ENCODE data around the gene NEU4.
"Not testable (repeated sequence)": the region's sequence is repeated elsewhere in the genome, so short reads cannot be mapped to it uniquely, and the experiment has no call there.

NEU4 gene

DNA sequence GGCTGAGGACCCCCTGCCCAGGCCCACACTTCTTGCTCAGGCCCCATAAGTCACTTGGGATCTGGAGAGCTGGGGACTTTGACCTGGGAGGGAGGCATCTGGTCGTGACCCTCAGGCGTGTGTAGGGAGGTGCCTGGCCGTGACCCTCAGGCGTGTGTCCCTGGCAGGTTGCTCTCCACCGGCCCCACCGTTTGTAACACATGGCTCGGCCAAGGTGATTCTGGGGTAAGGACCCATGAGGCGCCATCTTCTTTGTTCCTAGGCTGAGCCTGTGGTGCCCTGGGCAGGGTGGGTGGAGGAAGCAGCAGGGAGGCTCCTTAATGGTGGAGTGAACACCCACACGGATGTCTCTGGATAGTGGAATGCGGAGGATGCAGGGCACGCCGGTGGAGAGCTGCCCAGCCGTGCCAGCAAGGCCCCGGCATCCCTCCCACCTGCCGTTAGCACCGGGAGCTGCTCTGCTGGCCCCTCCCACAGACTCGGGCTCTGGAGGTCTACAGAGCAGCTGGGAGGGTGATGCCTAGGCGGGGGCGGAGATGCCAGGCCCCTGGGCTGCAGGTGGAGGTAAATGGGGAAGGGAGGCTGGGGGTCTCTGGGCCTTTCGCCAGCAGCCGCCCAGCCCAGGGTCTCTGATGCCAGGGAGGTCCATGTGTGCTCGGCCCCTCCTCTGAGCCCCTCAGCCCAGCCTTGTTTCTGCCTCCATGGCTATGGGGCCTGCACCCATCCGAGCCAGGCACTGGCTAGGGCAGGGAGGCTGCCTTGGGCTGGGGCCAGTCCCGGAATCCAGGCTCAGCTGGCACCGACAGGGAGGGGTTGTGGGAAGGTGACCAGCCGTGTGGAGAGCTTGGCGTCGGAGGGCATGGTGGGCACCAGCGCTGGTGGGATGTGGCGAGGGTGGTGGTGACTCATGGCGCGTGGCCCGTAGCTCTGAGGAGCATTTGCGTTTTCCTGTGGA, 33.5 kb upstream of the NEU4 start:
- DNase-seq: no peak

DNA sequence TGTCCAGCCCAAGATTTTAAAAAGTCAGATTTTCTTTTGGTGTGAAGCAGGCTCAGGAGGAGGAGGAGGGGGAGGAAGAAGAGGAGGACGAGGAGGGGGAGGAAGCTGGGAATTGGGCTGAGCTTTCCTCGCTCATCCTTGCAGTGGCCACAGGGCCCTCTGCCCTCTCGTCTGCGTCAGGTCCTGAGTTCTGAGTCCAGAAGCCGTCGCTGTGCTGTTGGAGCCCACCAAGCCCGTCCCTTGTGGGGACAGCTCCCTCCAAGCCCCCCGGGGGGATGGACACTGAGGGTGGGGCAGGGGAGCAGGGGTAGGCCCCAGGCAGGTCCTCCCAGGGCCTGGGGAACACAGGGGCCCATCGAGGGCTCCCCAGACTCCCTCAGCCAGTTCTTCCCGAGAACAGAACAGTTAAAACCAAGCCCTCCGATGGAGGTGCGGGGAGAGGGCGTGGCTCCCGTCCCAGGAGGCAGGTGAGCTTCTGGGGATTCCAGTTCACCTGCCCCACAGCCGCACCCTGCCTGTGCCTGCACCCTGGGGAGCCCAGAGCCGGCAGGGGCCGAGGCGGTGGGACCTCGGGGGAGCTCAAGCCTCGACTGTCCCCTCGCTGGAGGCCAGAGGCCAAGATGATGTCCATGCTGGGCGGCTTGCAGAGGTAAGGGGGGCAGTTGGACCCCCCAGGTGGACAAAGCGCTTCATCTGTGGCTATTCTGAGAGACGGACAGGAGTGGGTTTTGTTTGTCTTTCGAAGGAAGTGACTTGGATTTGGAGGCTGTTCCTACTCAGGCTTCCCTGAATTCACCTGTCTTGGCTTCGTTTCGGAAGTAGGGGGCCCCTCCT, 32.4 kb upstream of the NEU4 start, which contains the start of gene GAL3ST2:
GAL3ST2 (plus strand) TSS at position 487 of the 834 bp plus-strand sequence; CDS start at position 621, 134 bp downstream.
- no peak for DNase-seq

DNA sequence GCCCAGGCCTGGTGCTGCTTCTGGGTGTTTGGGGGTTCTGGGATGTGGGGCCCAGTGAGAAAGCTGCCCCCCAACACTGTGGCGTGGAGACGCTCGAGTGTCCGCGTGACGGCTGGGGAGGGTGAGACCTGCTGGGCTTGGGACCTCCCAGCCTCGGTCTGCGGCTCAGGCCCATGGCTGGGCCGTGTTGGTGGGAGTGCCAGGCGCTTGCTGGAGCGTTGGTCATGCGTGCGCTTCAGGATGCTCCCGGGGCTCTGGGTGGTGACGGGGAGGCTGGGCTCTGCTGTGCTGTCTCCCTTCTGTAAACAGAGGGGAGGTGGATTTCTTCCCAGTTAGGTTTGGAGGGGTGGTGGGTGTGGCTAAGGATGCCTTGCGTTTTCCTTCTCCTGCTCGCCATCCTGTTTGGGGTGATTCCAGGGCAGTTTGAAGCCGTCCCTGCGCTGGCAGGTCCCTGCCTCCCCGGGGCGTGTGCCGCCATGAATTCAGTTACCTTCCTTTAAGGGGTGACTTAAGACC, 31.8 kb upstream of the NEU4 start:
- DNase-seq: no peak

DNA sequence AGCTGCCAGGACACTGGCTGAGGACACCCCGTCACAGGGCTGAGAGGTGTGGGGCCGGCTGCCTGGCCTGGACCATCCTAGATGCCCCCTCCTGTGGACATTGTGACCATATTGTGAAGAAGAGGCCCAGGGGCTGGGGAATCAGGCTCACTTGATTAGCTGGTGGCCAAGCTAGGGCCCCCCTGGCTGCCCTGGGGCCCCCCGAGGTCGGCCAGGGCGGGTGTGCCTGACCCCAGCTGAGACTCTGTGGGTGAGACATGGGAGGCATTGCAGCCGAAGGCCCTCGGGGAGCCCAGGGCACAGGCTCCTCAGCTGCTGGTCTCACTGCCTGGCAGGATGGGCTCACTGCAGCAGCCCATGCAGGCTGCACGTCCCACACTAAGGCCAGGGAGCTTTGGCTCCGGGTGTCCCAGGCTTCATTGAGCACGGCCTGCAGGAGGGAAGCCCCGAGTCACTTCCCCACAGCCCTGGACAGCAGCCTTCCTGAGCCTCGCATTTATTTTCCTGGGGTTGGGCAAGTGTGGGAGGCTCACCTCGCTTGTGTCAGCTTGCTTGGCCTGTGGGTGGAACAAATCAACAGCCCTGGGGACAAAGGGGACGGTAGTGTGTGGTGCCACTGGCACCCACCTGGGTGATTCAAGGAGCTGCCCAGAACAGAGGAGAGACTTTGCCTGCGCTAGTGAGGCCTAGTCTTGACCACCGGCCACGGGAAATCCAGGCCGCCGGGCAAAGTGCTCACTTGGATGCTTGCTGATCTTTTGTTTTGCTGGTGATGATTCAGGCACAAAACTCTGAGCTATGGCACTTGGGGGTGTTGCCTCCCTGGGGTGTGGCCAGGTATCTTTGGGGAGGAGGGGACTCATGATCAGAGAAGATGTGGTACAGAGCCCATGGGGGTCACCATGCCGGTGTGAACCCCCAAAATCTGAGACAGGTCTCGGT, 31.0 kb upstream of the NEU4 start:
- DNase-seq: no peak

DNA sequence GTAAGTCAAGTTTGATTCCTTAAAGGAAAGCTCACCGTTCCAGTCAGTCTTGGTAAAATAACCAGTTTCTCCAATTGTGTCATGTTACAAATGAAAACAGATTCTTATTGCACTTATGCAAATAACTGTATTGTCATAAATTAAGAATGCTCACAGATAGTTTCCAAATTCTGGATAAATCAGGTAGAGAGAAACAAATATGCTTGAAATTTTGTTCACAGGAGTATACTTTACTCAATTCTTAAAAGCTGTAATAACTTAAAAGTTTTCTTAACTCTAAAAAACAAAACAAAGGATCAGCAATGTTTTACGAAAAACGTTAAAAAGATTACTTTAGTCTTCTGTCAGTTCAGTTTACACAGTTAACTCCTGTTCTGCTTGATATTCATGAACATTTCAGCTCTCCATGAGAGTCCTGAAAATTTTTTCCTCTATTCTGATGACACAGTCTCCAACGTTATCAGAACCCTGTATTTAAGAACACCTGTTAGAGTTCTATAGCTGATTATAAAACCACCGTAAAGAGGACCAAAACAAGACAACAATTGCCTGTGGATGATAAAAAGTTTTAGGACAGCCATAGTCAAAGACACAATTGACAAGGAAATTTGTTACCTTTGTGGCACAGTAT, 27.9 kb upstream of the NEU4 start:
- no peak for DNase-seq

DNA sequence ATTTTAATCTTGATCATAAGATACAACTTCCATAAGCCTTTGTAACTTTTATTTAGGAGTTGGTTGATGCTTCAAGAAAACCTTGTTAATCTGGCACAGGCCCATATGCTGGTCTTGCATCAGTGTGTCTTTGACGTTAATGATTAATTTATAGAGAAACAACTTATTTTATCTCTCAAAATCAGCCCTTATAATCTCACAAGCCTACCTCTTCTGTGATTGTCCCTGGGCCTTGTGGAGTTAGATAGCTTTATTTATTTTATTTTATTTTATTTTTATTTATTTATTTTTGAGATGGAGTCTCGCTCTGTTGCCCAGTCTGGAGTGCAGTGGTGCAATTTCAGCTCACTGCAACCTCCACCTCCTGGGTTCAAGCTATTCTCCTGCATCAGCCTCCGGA, 26.9 kb upstream of the NEU4 start:
- not testable (repeated sequence) for DNase-seq

DNA sequence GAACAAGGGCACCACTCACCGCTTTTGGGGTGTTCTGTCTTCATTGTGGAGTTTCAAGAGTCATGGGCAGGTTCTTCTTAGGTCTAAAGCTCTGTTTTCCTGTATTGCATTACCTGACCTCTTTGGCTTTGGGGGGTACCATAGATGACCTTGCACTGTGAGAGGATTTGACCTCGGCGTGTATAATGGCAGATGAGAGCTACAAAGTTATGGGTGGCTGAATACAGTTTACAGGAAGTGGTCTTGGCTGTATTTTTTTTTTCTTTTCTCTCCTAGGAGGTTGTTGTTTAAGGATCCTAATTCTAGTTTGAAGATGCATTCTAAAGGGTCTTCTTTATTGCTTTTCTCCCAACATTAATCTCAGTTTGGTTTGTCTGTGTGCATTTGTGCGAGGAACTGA, 20.9 kb upstream of the NEU4 start:
- DNase-seq: no peak

DNA sequence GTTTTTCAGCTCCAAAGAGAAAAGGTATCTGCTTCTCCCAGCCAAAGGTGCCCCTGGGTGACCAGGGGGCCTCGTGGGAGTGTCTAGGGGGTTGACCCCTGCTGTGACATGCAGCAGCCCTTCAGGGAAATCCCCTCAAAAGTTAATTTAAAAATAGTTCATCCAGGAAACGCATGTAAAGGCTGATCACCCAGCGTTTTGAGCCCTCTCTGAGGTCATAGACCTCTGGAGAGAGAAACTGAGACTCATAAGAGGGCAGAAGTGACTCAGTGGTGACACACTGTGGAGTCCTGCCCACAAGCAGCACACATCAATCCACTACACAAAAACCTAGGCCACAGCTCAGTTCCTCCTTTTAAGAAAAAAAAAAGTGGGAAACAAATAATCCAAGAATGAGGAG, 20.4 kb upstream of the NEU4 start:
- no peak for DNase-seq

DNA sequence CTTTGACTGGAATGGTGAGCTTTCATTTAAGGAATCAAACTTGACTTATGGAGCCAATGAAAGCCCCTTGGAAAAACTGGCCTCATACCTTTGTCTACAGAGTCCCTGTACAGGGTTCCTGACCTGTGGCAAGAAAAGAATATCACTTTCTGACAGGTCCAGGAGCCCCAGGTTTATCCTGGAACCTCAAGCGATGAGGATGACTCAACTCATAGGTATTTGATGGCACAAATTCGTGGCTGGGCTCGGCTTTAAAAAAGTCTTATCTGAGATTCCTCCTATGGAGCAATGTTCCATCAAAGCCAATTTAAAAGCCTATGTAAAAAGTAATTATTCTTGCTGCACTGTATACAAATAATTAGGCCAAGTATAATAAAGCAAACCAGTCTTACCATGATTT, 17.6 kb upstream of the NEU4 start:
- DNase-seq: not testable (repeated sequence)

DNA sequence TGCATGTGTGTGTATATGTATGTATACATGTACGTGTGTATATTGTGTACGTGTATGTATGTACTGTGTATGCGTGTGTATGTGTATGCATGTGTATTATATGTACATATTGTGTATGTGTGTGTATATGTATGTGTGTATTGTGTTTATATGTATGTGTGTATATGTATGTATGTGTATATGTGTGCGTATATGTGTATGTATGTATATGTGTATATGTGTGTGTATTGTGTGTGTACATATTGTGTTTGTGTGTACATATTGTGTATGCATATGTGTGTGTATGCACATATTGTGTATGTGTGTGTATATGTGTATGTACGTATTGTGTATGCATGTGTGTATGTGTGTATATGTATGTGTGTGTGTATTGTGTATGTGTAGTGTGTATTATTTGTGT, 15.6 kb upstream of the NEU4 start:
- DNase-seq: no peak

DNA sequence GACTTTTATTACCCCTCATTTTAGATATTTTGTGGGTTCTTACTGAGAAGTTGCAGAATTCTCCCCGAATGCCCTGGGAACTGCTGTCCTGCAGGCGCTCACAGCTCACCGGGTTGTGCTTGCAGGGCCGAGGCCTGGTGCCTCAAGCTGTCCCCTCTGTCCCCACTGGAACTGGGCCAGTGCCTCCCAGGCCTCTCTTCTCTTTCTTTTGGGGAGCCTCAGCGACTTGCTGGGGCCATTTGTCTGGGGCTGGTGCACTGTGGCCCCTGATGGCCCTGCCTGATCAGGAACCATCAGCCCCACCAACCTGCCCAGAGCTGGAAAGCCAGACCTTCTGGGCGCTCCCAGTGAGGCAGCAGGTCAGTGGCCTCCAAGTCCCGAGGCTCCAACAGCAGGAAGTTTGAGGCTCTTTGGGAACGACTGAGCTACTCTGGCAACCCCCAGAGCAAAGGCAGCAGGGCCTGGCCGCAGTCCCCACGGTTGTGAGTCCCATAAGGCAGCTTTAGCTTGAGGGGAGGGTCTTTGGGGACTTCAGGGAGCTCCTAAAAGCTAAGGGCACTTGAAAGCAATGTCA, 14.7 kb upstream of the NEU4 start:
- DNase-seq: no peak

DNA sequence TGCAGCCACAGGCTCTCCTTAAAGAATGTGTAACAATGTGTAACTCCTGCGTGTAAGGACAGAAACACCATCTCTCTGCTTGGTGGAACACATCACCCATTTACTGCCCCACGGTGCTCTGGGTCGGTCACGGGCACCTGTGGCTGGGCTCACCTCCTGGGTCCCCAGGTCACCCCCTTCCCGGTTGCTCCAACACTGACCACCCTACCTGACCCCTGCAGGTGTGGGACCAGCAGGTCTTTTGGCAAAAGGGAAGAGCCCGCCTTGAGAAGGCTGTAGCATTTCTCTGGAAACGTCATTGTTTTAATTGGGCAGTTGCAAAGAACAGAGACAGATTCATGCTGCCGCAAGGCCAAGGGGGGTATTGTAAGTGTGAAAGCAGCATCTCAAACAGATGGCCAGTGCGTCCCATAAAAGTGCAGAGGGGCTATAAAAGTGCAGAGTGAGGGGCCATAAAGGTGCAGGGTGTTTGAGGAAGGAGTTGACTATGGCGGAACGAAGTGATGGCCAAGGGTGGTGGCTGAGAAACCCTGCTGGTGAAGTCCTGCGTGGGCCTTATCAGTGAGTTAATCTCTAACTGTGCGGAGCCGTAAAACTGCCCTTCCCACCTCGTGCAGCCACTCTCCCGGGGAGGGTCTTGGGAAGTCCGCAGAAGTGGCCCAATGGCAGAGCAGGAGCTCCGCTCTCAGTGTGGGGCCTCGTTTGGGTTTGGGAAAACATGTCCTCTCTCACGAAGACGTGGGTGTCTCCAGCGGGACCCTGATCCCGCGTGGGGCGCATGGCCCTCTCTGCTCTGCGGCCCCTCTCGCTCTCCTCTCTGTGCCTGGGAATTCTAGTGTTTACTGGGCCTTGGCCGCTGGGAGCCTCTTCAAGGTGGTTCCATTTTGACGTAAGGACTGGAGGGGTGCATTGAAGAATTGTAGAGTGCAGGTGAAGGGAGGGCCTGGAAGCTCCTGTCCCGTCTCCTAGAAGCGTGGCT, 13.7 kb upstream of the NEU4 start:
- DNase-seq: no peak

DNA sequence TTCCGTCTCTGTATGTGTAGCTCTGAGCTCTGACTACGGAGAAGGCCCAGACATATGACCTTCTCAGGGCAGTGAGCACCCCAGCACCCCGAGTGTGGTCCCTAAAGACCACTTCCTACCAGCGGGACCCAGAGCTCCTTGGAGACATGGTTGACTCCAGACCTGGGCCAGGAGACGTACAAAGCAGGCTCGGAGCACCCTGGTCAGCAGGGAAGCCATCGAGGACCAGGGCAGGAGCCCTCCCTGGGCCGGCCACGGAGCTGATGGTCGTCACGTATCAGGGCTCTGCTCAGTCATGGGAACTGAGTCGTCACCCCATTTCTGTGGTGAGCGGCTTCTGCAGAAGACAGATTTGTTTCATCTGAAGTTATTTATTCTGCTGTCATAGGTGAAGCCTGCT, 12.8 kb upstream of the NEU4 start:
- DNase-seq: no peak

DNA sequence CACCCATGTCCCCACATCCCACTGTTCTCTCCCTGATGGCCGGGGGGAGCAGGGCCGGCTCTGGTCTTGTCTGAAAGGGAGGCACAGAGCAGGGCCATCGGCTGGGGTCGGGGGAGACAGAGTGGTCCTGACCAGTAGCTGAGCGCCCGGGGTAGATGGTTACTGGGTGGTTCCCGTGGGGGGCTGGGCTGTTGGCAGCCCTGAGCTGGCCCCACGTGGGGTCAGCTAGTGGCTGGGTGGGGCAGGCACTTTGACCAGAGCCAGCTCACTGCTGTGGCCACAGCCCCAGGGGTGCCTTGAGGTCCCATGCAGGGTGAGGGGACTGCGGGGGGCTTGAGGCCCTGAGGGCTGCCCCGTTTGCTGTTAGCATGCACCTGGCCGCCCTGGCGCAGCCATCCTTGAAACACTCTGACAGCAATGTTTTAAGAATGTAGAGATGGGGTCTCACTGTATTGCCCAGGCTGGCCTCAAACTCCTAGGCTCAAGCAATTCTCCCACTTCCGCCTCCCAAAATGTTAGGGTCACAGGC, 12.3 kb upstream of the NEU4 start:
- DNase-seq: no peak

DNA sequence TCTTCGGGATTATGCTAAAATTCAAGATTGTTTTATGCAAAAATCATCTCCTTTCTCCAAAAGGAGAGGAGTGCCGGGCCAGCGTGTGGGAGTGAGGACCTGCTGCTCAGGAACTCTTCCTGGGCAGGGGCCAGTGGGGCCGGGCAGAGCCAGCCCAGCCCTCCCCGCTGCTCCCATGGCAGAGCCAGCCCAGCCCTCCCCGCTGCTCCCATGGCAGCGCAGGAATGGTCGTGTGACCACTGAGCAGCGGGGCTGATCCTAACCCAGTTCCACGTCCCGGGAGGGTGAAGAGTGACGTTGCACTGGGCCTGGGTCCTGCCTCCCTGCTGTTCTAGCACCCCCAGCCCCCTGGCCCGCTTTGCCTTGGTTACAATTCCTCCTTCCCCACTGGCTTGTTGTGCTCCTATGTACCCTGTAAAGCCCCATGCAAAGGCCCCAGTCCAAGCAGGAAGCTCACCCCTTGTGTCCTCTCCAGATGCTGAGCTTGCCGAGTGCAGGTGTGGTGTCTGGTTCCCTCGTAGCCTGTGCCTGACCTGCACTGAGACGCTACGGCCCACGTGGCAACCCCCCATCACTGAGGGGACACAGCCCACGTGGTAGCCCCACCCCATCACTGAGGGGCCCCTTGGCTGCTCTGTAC, 11.4 kb upstream of the NEU4 start:
- no peak for DNase-seq

DNA sequence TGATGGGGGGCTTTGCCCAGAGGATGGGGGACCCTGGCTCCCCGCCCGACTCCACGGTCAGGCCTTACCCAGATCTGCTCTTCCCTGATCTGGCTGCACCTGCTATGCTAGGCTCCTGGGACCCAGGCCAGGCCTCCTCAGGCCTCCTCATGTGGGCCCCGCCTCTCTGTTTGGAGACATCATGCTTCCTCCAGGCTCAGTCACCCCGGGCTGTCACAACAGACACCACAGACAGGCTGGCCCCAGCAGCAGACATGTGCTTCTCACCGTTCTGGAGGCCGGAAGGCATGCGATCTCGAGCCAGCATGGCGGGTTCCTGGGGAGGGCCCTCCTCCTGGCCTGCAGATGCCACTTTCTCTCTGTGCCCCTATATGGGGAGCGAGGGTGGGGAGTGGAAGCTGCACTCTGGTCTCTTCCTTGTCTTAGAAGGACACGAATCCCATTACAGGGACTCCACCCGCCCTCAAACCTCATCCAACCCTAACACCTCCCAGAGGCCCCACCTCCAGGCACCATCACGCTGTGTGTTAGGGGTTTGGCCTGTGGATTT, 10.8 kb upstream of the NEU4 start:
- no peak for DNase-seq

DNA sequence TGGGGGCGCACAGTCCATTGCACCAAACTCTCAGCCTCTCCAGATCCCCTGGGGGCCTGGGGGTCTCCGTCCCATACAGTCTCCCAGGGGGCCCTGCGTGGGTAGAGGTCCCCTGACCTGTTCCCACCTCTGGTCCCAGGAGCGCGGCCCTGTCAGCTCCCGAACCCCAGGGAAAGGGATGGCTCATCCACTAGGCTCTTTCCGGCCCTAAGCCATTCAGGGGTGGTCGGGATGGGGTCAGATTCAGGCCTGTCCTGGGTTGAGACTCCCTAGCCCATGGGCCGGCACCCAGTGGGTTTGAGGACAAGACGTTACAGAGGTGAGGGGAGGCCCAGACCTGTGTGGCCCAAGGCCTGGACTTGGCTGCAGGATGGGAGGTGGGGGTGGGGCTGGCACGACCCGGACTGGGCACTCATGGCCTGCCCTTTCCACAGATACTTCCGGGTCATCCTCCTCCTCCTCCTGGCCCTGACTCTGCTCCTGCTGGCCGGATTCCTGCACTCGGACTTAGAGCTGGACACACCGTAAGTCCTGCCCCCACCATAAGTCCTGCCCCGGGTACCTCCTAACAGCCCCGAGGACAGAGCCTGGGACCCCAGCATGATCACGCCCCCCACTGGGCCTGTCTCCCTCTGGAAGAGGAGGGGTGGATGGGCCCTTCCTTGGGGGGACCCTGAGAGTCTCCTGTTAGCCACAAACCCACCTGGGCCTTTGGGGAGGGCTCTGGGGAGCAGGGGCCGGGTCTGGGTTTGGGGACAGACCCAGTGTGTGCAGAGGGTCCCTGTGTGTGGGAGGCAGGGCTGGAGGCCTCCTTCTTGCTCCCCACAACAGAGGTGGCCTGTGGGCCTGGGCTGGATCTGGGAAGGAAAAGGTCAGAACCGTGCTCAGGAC, 10.1 kb upstream of the NEU4 start:
- DNase-seq: no peak
